GM19324 (cell line): Measurements from ENCODE around the gene CKLF.
"Not testable (repeated sequence)": the region's sequence is repeated elsewhere in the genome, so short reads cannot be mapped to it uniquely, and the experiment has no call there.

ENCODE experiments used
- ATAC-seq: cut with Tn5 transposase; IDR thresholded peaks from one replicate; pipeline ENCODE4 v1.9.1; 2021; ENCODE audit warnings: mild to moderate bottlenecking, moderate library complexity; ENCODE audit not compliant: unreplicated experiment, low FRiP score

Gene CKLF, protein sequence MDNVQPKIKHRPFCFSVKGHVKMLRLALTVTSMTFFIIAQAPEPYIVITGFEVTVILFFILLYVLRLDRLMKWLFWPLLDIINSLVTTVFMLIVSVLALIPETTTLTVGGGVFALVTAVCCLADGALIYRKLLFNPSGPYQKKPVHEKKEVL

DNA sequence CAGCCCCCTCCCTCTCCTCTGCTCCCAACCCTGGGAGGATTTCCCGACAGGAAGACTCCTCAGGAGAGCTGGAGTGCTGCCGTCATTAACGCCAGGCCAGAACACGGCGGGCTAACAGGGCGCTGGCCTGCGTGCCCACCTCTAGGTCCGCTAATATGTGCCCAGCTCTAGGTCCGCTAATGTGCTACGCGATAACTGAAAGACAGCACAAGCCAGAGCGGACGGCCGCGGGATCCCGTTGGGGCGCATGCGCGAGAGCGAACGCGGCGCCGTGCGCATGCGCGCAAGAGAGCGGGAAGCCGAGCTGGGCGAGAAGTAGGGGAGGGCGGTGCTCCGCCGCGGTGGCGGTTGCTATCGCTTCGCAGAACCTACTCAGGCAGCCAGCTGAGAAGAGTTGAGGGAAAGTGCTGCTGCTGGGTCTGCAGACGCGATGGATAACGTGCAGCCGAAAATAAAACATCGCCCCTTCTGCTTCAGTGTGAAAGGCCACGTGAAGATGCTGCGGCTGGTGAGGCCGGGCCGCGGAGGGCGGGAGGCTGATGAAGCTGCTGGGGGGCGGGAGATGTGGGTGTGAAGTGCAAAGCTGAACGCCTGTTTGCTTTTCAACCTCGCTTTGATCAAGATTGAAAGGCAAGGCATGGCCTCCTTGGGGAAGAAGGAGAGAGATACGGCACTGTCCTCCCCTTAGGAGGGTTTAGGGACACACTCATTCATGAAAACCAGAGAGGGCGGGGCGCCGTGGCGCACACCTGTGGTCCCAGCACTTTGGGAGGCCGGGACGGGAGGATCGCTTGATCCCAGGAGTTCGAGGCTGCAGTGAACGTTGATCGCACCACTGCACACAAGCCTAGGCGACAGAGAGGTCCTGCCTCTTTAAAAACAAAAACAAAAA lies at the start of gene CKLF:
CKLF (plus strand) TSS at position 291 of the 892 bp plus-strand sequence; CDS start at position 431, 140 bp downstream.
- peak; percentile 72 for ATAC-seq

GRCh38 chr16:66503030-66503429 lies 49.3 kb upstream of the CKLF start:
- ATAC-seq: no peak

- no peak for ATAC-seq
Measured at GRCh38 chr16:66503612-66504011, 48.8 kb upstream of the CKLF start.

DNA sequence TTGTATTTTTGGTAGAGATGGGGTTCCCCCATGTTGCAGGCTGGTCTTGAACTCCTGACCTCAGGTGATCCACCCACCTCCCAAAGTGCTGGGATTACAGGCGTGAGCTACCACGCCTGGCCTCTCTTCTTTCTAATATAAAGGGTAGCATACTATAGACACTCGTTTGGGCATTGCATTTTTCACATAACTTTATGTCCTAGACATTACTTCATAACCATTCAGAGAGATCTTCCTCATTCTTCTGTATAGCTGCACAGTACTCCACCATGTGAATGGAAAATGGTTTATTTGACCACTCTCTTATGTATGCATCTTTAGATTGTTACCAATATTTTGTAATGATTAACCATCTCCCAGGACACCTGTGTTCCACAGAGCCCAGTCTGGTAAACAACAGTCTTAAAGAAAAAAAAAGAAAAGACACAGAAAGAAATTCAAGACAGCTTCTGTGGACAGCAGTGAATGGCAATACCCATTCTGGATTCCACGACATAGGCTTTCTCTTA lies 44.6 kb upstream of the CKLF start:
- ATAC-seq: no peak

GRCh38 chr16:66508248-66508913 lies 44.0 kb upstream of the CKLF start:
- no peak for ATAC-seq

- no peak for ATAC-seq
Measured at GRCh38 chr16:66508914-66509496, 43.4 kb upstream of the CKLF start.

- ATAC-seq: no peak
Measured at GRCh38 chr16:66509576-66509975, 42.8 kb upstream of the CKLF start.

DNA sequence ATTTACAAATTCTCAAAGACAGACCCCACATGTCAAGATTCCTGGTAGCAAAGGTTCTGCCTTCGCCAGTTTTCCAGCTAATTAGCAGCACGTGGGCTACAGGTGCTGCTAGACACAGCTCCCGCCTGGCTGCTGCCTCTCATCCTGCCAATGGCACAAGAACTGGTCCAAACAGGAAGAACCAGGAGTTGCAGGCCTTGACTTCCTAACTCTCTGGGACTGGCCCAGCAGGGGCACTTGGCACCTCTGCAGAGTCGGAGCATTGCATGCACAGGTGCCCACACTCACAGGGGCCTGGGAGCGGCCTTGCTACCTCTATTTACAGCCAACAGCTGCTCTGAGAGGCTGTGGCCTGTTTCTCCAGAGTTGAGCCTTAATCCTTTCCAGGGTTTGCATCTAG lies 42.1 kb upstream of the CKLF start:
- no peak for ATAC-seq

DNA sequence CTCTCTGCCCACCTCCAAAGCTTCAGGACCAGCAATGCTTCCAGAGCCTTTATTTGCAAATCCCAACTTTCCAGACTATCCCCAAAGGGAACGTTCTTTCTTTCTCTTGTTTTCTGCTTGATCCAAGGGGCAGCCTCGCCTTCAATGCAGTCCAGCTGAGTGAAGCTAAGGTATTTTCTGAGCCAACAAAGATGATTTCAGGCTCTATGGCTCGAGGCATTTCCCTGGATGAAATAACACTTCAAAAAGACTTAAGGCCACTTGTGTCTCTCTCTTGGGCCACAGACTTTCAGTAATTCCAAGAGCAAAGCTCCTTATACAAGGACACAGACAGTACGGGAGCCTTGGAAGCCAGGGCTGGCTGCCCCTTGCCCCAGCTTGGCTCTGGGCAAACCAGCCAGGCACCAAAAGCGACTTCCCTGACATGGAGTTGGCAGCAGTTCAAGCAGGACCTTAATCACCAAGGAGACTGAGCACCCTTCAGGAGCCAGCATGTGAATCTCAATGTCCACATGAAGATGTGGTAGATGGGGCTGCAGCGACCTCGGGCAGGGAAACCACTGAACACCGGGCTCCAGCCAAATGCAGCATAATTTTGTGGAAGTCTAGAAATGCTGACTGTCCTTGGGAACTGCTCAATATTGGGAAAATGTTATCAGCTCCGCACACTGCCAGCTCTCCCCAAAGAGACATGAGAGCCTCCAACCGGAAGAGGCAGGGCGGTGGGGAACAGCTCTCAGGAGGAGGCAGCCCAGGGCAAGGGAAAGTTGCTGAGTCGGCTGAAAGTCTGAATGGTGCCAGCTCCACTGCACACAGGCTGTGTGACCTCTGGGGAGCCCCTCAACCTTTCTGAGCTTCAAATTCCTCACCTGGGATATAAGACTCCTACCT lies 41.4 kb upstream of the CKLF start:
- no peak for ATAC-seq

- ATAC-seq: no peak
Measured at GRCh38 chr16:66511602-66512271, 40.6 kb upstream of the CKLF start.

DNA sequence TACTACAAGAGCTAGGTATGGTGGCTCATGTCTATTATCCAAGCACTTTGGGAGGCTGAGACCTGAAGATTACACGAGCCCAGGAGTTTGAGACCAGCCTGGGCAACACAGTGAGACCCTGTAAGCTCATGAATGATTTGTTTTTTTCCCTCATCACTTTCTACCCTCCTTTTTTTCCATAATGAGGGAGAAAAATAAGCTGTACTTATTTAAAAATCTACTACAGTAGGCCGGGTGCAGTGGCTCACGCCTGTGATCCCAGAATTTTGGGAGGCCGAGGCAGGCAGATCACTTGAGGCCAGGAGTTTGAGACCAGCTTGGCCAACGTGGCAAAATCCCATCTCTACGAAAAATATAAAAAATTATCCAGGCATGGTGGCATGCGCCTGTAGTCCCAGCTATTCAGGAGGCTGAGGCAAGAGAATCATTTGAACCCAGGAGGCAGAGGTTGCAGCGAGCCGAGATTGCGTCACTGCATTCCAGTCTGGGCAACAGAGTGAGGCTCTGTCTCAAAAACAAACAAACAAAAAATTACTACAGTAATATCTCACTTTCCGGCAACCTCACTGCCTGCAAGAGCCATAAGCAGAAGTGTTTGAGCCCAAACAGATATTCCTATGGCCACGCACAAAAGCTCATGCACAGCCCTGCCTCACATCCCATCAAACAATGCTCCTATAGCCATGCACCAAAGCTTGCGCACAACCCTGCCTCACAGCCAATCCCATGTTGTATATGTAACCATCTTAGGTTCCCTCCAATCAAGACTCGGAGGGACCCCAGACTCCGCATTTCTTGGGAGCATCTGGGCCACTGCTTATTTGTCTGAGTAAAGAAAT lies 39.9 kb upstream of the CKLF start:
- no peak for ATAC-seq

GRCh38 chr16:66513111-66513723 lies 39.2 kb upstream of the CKLF start:
- ATAC-seq: no peak

- not testable (repeated sequence) for ATAC-seq
Measured at GRCh38 chr16:66514391-66514790, 38.0 kb upstream of the CKLF start.

- ATAC-seq: not testable (repeated sequence)
Measured at GRCh38 chr16:66514980-66515595, 37.3 kb upstream of the CKLF start.

DNA sequence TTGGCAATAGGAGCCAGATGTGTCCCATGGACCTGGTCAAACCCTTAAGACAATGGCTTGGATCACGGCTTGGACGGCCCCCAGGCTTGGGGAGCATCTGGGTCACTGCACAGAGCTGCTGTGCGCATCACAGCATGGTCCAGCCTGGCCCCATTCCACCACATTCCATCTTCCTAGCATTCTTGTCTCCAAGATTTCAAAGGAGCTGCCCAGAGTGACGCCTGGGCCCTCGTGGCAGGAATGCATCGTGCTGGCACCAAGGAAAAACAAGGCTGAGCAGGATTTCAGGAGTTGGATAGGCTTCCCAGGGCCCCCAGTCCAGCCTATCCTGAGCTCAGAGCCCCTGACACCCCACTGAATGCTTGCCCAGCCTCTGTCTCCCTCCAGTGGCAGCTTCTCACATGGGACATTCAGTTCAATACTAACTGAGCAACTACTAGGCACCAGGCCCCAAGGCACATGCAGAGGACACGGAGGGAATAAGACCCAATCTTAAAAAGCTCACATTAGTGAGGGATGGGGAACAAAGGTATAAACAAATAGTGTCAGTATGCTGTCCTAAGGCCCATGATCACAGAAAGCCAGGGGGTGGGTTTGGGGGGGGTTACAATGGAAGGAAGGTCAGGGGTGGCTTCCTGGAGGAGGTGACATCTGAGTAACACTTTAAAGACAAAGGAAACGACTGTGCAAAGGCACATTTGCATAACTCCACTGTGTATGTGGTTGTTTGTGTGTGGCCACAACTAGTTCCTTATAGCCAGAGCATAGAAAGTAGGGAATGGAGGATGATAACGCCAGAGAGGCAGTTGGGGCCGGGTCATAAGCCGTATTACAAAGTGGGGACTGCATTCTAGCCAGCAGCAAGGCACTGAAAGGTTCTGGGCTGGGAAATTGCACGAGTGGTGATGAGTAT lies 36.5 kb upstream of the CKLF start:
- ATAC-seq: peak; percentile 3

DNA sequence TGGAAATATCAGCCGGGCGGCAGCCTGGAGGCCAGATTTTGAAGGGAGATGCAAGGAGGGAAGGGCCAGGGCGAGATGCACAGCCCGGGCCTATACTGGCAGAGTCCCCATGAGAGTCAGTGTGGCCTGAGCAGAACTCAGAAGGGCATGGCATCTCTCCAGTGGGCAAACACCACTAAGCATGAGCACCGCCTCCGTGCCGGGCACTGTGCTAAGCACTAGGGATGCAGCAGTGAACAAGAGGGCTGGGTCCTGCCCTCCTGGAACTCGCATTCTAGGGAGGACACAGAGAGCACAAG lies 35.9 kb upstream of the CKLF start:
- no peak for ATAC-seq
